GM12873 (cell line): ENCODE data around the gene FOXP3.

Experiments
- TF ChIP-seq, protein P1 (sequence below): IDR thresholded peaks from 2 replicates; pipeline ENCODE4 v1.5.1; 2012; ENCODE audit warnings: low read depth, mild to moderate bottlenecking, moderate library complexity, low read length, control low read depth; ENCODE audit not compliant: insufficient read depth; ENCODE audit errors: missing control alignments

The FOXP3 gene

DNA sequence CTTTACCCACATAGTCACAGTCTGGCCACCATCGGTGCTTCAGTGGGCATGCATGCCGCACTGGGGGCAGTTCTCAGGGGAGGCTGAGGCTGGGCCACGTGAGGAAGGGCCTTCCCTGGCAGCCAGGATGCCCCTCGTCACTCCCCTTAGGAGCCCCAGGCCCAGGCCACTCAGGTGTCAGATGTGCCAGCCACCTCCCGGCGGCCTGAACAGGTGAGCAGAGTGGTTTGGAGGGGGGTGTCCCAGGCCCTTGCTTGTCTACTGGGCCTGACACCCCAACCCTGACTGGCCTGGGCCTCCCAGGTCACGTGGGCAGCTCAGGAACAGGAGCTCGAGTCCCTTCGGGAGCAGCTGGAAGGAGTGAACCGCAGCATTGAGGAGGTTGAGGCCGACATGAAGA lies 17.2 kb downstream of the FOXP3 start:
- TF ChIP-seq, protein P1, sequence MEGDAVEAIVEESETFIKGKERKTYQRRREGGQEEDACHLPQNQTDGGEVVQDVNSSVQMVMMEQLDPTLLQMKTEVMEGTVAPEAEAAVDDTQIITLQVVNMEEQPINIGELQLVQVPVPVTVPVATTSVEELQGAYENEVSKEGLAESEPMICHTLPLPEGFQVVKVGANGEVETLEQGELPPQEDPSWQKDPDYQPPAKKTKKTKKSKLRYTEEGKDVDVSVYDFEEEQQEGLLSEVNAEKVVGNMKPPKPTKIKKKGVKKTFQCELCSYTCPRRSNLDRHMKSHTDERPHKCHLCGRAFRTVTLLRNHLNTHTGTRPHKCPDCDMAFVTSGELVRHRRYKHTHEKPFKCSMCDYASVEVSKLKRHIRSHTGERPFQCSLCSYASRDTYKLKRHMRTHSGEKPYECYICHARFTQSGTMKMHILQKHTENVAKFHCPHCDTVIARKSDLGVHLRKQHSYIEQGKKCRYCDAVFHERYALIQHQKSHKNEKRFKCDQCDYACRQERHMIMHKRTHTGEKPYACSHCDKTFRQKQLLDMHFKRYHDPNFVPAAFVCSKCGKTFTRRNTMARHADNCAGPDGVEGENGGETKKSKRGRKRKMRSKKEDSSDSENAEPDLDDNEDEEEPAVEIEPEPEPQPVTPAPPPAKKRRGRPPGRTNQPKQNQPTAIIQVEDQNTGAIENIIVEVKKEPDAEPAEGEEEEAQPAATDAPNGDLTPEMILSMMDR: no peak

DNA sequence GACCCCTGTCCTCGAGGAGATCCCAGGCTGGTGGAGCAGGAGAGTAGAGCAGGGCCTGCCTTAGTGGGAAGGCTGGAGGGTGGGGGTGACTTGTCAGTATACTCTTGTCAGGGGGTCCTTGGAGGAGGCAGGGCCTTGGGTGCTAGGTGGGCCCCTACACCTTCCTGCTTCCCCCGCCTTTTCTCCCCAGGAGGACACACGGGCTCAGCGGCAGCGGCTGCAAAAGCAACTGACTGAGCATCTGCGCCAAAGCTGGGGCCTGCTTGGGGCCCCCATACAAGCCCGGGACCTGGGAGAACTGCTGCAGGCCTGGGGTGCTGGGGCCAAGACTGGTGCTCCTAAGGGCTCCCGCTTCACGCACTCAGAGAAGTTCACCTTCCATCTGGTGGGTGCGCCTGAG lies 18.0 kb downstream of the FOXP3 start:
- TF ChIP-seq, protein P1: no peak

DNA sequence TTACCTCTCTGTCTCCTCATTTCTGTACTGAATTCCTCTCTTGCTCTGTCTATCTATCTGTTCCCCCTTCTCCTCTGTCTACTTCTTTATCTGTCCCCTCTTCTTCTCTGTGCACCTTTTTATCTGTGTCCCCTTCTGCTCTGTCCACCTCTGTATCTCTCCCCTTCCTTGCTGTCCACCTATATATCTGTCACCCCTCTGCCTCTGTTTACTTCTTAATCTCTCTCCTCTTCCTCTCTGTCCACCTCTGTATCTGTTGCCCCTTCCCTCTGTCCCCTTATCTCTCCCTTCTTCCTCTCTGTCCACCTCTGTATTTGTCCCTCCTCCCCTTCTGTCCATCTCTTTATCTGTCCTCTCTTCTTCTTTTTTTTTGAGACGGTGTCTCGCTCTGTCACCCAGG lies 20.3 kb downstream of the FOXP3 start:
- TF ChIP-seq, protein P1: no peak

DNA sequence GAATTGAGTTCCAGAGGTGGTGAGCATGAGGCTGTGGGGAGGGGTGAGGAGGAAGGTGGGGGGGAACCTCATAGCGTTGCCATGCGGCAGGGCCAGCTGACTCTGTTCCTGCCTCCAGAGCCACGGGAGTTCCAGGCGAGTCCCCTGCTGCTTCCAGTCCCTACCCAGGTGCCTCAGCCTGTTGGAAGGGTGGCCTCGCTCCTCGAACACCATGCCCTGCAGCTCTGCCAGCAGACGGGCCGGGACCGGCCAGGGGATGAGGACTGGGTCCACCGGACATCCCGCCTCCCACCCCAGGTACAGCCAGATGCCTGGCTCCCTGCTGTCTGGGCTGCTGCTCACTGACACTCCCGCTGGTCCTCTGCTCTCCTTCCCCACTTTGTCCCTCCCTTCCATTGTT lies 21.3 kb downstream of the FOXP3 start:
- TF ChIP-seq, protein P1: no peak

DNA sequence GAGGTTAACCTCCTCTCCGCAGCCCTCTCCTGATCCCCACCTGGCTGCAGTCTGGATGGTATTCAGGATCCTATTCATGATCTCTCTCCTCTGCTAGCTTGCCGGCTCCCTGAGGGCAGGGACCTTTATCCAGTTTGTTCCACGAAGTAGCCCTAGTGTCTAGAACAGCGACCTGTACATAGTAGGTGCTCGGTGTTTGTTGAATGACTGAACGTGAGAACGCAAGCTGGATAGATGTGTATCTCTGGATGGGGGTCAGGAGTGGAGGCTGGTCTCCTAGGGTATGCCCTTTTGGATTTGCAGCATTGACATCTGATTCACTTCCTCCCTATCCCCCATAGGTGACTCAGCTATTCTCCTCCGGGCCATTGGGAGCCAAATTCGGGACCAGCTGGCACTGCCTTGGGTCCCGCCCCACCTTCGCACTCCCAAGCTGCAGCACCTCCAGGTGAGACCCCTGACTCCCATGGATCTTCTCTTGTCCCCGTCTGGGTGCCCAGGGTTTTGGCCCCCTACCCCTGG lies 21.9 kb downstream of the FOXP3 start:
- TF ChIP-seq, protein P1: no peak

DNA sequence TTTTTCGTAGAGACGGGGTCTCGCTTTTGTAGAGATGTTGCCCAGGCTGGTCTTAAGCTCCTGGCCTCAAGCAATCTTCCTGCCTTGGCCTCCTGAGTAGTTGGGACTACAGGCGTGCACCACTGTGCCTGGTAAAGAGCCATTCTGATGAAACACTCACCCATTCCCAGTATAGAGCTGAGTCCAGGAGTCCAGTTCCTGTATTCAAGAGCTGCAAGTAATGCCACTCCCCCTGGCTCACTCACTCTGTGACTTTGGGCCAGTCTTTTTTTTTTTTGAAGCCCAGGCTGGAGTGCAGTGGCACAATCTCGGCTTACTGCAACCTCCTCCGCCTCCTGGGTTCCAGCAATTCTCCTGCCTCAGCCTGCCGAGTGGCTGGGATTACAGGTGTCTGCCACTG lies 25.8 kb downstream of the FOXP3 start:
- TF ChIP-seq, protein P1: no peak

DNA sequence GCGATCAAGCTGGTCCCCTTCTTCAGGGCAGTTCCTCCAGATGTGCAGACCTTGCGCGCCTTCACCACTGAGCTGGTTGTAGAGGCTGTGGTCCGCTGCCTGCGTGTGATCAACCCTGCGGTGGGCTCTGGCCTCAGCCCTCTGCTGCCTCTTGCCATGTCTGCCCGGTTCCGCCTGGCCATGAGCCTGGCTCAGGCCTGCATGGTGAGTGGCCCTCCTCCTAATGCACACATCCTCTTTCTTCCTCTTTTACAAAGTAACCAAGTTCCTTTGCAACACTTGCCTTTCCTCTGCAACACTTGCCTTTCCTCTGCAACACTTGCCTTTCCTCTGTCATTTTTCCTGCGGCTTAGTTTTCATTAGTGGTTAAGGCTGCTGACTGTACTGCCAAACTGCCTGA lies 27.4 kb downstream of the FOXP3 start:
- TF ChIP-seq, protein P1: no peak
